ENCODE results near the gene CTNND2.

DNA sequence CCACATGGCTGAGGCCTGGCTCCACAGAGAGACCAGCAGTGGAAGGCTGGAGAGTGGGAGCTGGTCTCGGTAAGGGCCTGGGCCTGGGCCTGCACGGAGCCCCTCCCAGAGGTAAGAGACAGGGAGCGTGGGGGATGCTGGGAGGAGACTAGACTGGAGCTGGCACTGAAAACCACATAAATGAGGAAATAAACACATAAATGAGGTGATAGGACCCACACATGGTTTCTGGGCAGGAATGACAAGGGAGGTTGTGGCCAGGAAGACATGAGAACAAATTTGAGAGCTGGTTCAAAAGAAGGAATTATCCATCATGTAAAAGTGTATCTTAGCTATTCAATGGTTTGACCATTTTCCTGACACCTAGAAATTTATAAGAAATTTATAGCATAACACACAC, 691.5 kb downstream of the CTNND2 start:
- no peak for TF ChIP-seq POLR2A (IDR thresholded peaks at IDR 0.05)
- TF ChIP-seq, protein P1, sequence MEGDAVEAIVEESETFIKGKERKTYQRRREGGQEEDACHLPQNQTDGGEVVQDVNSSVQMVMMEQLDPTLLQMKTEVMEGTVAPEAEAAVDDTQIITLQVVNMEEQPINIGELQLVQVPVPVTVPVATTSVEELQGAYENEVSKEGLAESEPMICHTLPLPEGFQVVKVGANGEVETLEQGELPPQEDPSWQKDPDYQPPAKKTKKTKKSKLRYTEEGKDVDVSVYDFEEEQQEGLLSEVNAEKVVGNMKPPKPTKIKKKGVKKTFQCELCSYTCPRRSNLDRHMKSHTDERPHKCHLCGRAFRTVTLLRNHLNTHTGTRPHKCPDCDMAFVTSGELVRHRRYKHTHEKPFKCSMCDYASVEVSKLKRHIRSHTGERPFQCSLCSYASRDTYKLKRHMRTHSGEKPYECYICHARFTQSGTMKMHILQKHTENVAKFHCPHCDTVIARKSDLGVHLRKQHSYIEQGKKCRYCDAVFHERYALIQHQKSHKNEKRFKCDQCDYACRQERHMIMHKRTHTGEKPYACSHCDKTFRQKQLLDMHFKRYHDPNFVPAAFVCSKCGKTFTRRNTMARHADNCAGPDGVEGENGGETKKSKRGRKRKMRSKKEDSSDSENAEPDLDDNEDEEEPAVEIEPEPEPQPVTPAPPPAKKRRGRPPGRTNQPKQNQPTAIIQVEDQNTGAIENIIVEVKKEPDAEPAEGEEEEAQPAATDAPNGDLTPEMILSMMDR (IDR thresholded peaks at IDR 0.05 in 4 of 5, conservative IDR thresholded peaks at IDR 0.05 in 1 of 5), result no peak
